WTC11 (cell line): Measurements from ENCODE around the gene CHKB.

ENCODE experiments used
- GABPB1 ChIP-seq: sonication (generic); formaldehyde crosslinking; IDR thresholded peaks from 2 replicates; pipeline ENCODE4 v1.8.1; 2023; ENCODE audit warnings: mild to moderate bottlenecking, missing genetic modification reagents
- NR2C2 ChIP-seq: sonication (generic); formaldehyde crosslinking; IDR thresholded peaks from 2 replicates; pipeline ENCODE4 v1.8.0; 2022; ENCODE audit warnings: mild to moderate bottlenecking, missing genetic modification reagents
- SMAD3 ChIP-seq: sonication (generic); formaldehyde crosslinking; IDR thresholded peaks from 2 replicates; pipeline ENCODE4 v1.8.0; 2022; ENCODE audit warnings: missing genetic modification reagents, mild to moderate bottlenecking, borderline replicate concordance
- TCF7 ChIP-seq: sonication (generic); formaldehyde crosslinking; IDR thresholded peaks from 2 replicates; pipeline ENCODE4 v1.8.0; 2022; ENCODE audit warnings: mild to moderate bottlenecking, low read depth, missing genetic modification reagents, moderate library complexity
- ZNF423 ChIP-seq: fragments of 250-450 bp; sonication (Bioruptor Pico); IDR thresholded peaks from 2 replicates; pipeline ENCODE4 v2.1.2; 2022; ENCODE audit warnings: mild to moderate bottlenecking, moderate library complexity
- TF ChIP-seq, protein P1 (sequence below): fragments of 200-600 bp; IDR thresholded peaks from 2 replicates; pipeline ENCODE4 v1.8.0; 2022; ENCODE audit warnings: antibody characterized with exemption
- TF ChIP-seq, protein P2 (sequence below): sonication (generic); formaldehyde crosslinking; IDR thresholded peaks from 2 replicates; pipeline ENCODE4 v1.8.1; 2023; ENCODE audit warnings: mild to moderate bottlenecking, missing genetic modification reagents
- TF ChIP-seq, protein P3 (sequence below): sonication (generic); formaldehyde crosslinking; IDR thresholded peaks from 2 replicates; pipeline ENCODE4 v1.8.1; 2022; ENCODE audit warnings: low read depth, missing genetic modification reagents, borderline replicate concordance

GRCh38 chr22:50630376-50630775, 47.7 kb upstream of the CHKB start:
- TF ChIP-seq, protein P1, sequence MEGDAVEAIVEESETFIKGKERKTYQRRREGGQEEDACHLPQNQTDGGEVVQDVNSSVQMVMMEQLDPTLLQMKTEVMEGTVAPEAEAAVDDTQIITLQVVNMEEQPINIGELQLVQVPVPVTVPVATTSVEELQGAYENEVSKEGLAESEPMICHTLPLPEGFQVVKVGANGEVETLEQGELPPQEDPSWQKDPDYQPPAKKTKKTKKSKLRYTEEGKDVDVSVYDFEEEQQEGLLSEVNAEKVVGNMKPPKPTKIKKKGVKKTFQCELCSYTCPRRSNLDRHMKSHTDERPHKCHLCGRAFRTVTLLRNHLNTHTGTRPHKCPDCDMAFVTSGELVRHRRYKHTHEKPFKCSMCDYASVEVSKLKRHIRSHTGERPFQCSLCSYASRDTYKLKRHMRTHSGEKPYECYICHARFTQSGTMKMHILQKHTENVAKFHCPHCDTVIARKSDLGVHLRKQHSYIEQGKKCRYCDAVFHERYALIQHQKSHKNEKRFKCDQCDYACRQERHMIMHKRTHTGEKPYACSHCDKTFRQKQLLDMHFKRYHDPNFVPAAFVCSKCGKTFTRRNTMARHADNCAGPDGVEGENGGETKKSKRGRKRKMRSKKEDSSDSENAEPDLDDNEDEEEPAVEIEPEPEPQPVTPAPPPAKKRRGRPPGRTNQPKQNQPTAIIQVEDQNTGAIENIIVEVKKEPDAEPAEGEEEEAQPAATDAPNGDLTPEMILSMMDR = no peak
- TF ChIP-seq, protein P2, sequence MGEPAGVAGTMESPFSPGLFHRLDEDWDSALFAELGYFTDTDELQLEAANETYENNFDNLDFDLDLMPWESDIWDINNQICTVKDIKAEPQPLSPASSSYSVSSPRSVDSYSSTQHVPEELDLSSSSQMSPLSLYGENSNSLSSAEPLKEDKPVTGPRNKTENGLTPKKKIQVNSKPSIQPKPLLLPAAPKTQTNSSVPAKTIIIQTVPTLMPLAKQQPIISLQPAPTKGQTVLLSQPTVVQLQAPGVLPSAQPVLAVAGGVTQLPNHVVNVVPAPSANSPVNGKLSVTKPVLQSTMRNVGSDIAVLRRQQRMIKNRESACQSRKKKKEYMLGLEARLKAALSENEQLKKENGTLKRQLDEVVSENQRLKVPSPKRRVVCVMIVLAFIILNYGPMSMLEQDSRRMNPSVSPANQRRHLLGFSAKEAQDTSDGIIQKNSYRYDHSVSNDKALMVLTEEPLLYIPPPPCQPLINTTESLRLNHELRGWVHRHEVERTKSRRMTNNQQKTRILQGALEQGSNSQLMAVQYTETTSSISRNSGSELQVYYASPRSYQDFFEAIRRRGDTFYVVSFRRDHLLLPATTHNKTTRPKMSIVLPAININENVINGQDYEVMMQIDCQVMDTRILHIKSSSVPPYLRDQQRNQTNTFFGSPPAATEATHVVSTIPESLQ = no peak
- TF ChIP-seq SMAD3 = no peak
- TF ChIP-seq NR2C2 (CRISPR knock-in tag) = no peak
- TF ChIP-seq TCF7 (CRISPR knock-in tag) = no peak
- TF ChIP-seq ZNF423 = no peak
- TF ChIP-seq, protein P3, sequence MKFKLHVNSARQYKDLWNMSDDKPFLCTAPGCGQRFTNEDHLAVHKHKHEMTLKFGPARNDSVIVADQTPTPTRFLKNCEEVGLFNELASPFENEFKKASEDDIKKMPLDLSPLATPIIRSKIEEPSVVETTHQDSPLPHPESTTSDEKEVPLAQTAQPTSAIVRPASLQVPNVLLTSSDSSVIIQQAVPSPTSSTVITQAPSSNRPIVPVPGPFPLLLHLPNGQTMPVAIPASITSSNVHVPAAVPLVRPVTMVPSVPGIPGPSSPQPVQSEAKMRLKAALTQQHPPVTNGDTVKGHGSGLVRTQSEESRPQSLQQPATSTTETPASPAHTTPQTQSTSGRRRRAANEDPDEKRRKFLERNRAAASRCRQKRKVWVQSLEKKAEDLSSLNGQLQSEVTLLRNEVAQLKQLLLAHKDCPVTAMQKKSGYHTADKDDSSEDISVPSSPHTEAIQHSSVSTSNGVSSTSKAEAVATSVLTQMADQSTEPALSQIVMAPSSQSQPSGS (CRISPR knock-in tag) = no peak
- TF ChIP-seq GABPB1 = no peak
